GM12878 (cell line): ENCODE data around the gene HIRA. TPM values are rescaled to one million over a fixed set of nuclear protein-coding genes. Genes with fewer than 3 reads are reported as not detected.

Experiments used
- ATAC-seq: fragments of 200-7000 bp; cut with Tn5 transposase; 3 replicates; pipeline ENCODE4 v1.9.1; 2020; ENCODE audit warnings: mild to moderate bottlenecking, moderate library complexity
- BruUV-seq: library from RNA; stranded (reverse); fragments of 400-500 nt; replicated peaks from 2 replicates; lab custom pipeline; 2021; lab: Mats Ljungman, UMichigan
- CTCF ChIA-PET: fragments of 300-600 bp; sonication (Branson Sonifier 250); formaldehyde crosslinking; extraction: SDS; loops from one replicate; lab custom pipeline; 2021; ENCODE audit warnings: inconsistent platforms; lab: Yijun Ruan, JAX
- POLR2A ChIA-PET: fragments of 350-600 bp; formaldehyde crosslinking; extraction: SDS; loops from one replicate; lab custom pipeline; 2021; ENCODE audit warnings: inconsistent platforms; lab: Charles Lee
- RAD21 ChIA-PET: fragments of 300-600 bp; sonication (Branson Sonifier 250); formaldehyde crosslinking; loops from one replicate; lab custom pipeline; 2023; ENCODE audit warnings: antibody characterized with exemption; ENCODE audit not compliant: unreplicated experiment; lab: Charles Lee
- SMC1A ChIA-PET: fragments of 300-600 bp; sonication (Branson Sonifier 250); formaldehyde crosslinking; loops from one replicate; lab custom pipeline; 2023; ENCODE audit not compliant: unreplicated experiment, uncharacterized antibody; lab: Charles Lee
- DNase-seq: peaks from one replicate; pipeline ENCODE4 v3.0.0-alpha.2; 2011; ENCODE audit warnings: low read depth, low spot score
- FAIRE-seq: peaks from 3 replicates; lab custom pipeline; 2011; peaks lifted over from hg19 to GRCh38; lab: Jason Lieb, UNC
- H2AFZ ChIP-seq: 2 replicates; pipeline ENCODE4 v1.6.0; 2011; ENCODE audit warnings: low read depth, low read length, control low read depth; ENCODE audit not compliant: control insufficient read depth
- H3K27ac ChIP-seq: 2 replicates; pipeline ENCODE4 v1.5.1; 2011; ENCODE audit warnings: control low read depth; ENCODE audit not compliant: control insufficient read depth, insufficient read depth
- H3K27me3 ChIP-seq, 2 experiments: replicated peaks in 1 of 2; 2 replicates each; pipeline versions ENCODE4 v1.6.0 to v1.6.1; 2011; ENCODE audit warnings: low read length in 1 of 2; ENCODE audit not compliant: control insufficient read depth in 2 of 2, insufficient read depth in 2 of 2
- H3K36me3 ChIP-seq, 2 experiments: 2 replicates each; pipeline ENCODE4 v1.5.1; 2011; ENCODE audit warnings: low read length in 1 of 2; ENCODE audit not compliant: control insufficient read depth in 2 of 2, insufficient read depth in 2 of 2
- H3K4me1 ChIP-seq: 2 replicates; pipeline ENCODE4 v1.6.1; 2011; ENCODE audit warnings: mild to moderate bottlenecking, low read length, moderate library complexity, mixed read lengths; ENCODE audit not compliant: control insufficient read depth, insufficient read depth
- H3K4me2 ChIP-seq: 2 replicates; pipeline ENCODE4 v1.6.0; 2011; ENCODE audit warnings: control low read depth; ENCODE audit not compliant: control insufficient read depth, insufficient read depth
- H3K4me3 ChIP-seq: fragments of 200-600 bp; sonication (generic); 2 replicates; pipeline ENCODE4 v1.5.1; 2016
- H3K79me2 ChIP-seq: 2 replicates; pipeline ENCODE4 v1.6.0; 2011; ENCODE audit warnings: low read length; ENCODE audit not compliant: control insufficient read depth, insufficient read depth
- H3K9ac ChIP-seq: 2 replicates; pipeline ENCODE4 v1.8.0; 2011; ENCODE audit warnings: low read length, control low read depth, mixed read lengths; ENCODE audit not compliant: control insufficient read depth, insufficient read depth
- H3K9me3 ChIP-seq: replicated peaks from 3 replicates; pipeline ENCODE4 v1.5.1; 2011; ENCODE audit warnings: mild to moderate bottlenecking, low read length; ENCODE audit not compliant: control insufficient read depth, insufficient read depth
- H4K20me1 ChIP-seq: 2 replicates; pipeline ENCODE4 v1.6.0; 2011; ENCODE audit not compliant: control insufficient read depth, insufficient read depth
- ASH2L ChIP-seq: fragments of 300-600, 200-600 bp; sonication (generic); IDR thresholded peaks from 2 replicates; pipeline ENCODE4 v1.6.1; 2017; ENCODE audit warnings: low read depth, mild to moderate bottlenecking, borderline replicate concordance
- BMI1 ChIP-seq: fragments of 450-650 bp; IDR thresholded peaks from 2 replicates; pipeline ENCODE4 v1.6.1; 2016; ENCODE audit warnings: mild to moderate bottlenecking, moderate library complexity, borderline replicate concordance
- EED ChIP-seq: sonication (generic); IDR thresholded peaks from 2 replicates; pipeline ENCODE4 v1.6.1; 2016; ENCODE audit warnings: antibody characterized with exemption, low read depth
- EP300 ChIP-seq, 2 experiments: fragments of 150-350 bp in 1 of 2; IDR thresholded peaks; 2 replicates each; pipeline ENCODE4 v1.6.1; 2011 to 2012; ENCODE audit warnings: low read depth in 2 of 2, low read length in 2 of 2, borderline replicate concordance in 1 of 2, improper control_type of control experiment in 1 of 2, inconsistent platforms in 1 of 2; ENCODE audit not compliant: control insufficient read depth in 1 of 2
- ETV6 ChIP-seq, 2 experiments: fragments of 450-650 bp in 1 of 2; IDR thresholded peaks in 1 of 2; conservative IDR thresholded peaks in 1 of 2; 2 replicates each; pipeline ENCODE4 v1.6.1; 2014; ENCODE audit warnings: antibody characterized with exemption in 1 of 2, borderline replicate concordance in 1 of 2, low read depth in 1 of 2, mild to moderate bottlenecking in 1 of 2, moderate library complexity in 1 of 2
- FOXK2 ChIP-seq: fragments of 450-650 bp; IDR thresholded peaks from 2 replicates; pipeline ENCODE4 v1.6.1; 2017; ENCODE audit warnings: mild to moderate bottlenecking, moderate library complexity
- IKZF2 ChIP-seq, 2 experiments: fragments of 450-650 bp; IDR thresholded peaks; 2 replicates each; pipeline ENCODE4 v1.6.1; 2017; ENCODE audit warnings: mild to moderate bottlenecking in 2 of 2, moderate library complexity in 2 of 2
- PML ChIP-seq: IDR thresholded peaks from 2 replicates; pipeline ENCODE4 v1.6.1; 2012; ENCODE audit warnings: low read length, inconsistent platforms
- POLR2A ChIP-seq: IDR thresholded peaks from 2 replicates; pipeline ENCODE4 v1.6.1; 2011; ENCODE audit warnings: low read depth, mild to moderate bottlenecking, low read length
- TAF1 ChIP-seq: IDR thresholded peaks from 2 replicates; pipeline ENCODE4 v1.6.1; 2011; ENCODE audit warnings: mild to moderate bottlenecking, low read depth, low read length, borderline replicate concordance
- WGBS: methylation state at CpG from one replicate; pipeline ENCODE4 v1.1.6; 2016; ENCODE audit warnings: low lambda C conversion rate; ENCODE audit not compliant: insufficient replicate concordance, insufficient coverage; ENCODE audit errors: missing lambda C conversion rate; 5-methylcytosine and 5-hydroxymethylcytosine counted together
- in situ Hi-C: fragments of 300-500 bp; cut with MboI; formaldehyde crosslinking; loops from 9 replicates; pipeline ENCODE4 v1.14.3; 2018; ENCODE audit warnings: mixed read lengths
- intact Hi-C: fragments of 100-400 bp; cut with micrococcal nuclease; formaldehyde crosslinking; loops from one replicate; pipeline ENCODE4 v1.14.2; 2022; ENCODE audit not compliant: unreplicated experiment
- polyA plus RNA-seq, 11 experiments: library from polyadenylated mRNA; depleted of rRNA in 4 of 11; unstranded in 6 of 11; stranded (reverse) in 5 of 11; fragments of >200 nt; fragmentation: Nextera tagmentation in 4 of 11; fragmentation: Illumina TruSeq in 1 of 11; extraction: Ambion mirVana in 4 of 11; extraction: Trizol in 1 of 11; gene quantifications; 1 replicate in 1 of 11; 2 replicates in 10 of 11; pipeline versions ENCODE4 v1.2.1 to v1.2.3, GENCODE V29; 2011 to 2016; ENCODE audit warnings: inconsistent platforms in 2 of 11, missing spikeins in 2 of 11, low read depth in 1 of 11
- total RNA-seq, 4 experiments: library from RNA; depleted of rRNA in 3 of 4; stranded (reverse); fragments of >200 nt in 3 of 4; fragmentation: Illumina TruSeq in 1 of 4; extraction: Trizol in 1 of 4; gene quantifications; 2 replicates each; pipeline versions ENCODE4 v1.2.1 to v1.2.3, GENCODE V29; 2013 to 2021
- TF ChIP-seq, protein P1 (sequence below): IDR thresholded peaks from 2 replicates; pipeline ENCODE4 v1.6.1; 2012; ENCODE audit warnings: low read length, inconsistent platforms
- TF ChIP-seq, protein P2 (sequence below), 3 experiments: IDR thresholded peaks in 2 of 3; conservative IDR thresholded peaks in 1 of 3; 2 replicates each; pipeline ENCODE4 v1.5.1; 2011; ENCODE audit warnings: low read depth in 3 of 3, low read length in 3 of 3, mild to moderate bottlenecking in 3 of 3, control low read depth in 2 of 3, moderate library complexity in 2 of 3, inconsistent platforms in 1 of 3, mixed read lengths in 1 of 3; ENCODE audit not compliant: control insufficient read depth in 2 of 3, insufficient read depth in 1 of 3; ENCODE audit errors: extremely low read depth in 1 of 3

HIRA gene
- total and polyA plus RNA-seq, 10 of the 15 experiments (the other 5 are each of a cell fraction or from before 2014, with no cell fraction given), result 0.34 to 32.7 (median 14.5) TPM

DNA sequence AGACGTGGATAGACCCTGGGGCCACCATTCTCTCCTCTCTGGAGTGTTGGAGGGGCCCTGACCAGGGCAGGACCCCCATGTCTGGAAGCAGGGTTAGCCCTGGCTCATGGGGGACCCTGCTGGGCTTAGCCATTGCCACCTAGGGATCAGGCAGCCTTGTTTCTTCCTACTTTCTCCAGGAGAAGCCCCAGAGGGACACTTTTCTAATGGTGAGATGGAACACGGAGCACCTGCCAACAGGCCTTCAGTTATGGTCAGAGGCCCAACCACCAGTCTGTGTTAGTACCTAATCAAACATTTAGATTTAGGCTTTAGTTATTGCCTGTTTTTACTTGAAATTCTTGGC lies 17.9 kb upstream of the HIRA start:
- TF ChIP-seq EP300 (IDR thresholded peaks at IDR 0.05; ENCODE audit: borderline replicate concordance in 1 of 2, control insufficient read depth in 1 of 2, low read depth in 2 of 2, low read length in 2 of 2) (no peak), ASH2L (no peak), PML (no peak), FOXK2 (no peak), ETV6 (conservative IDR thresholded peaks at IDR 0.05 in 1 of 2, IDR thresholded peaks at IDR 0.05 in 1 of 2; ENCODE audit: borderline replicate concordance in 1 of 2, low read depth in 1 of 2) (no peak), BMI1 (no peak), EED (no peak), TAF1 (no peak), IKZF2 (IDR thresholded peaks at IDR 0.05) (no peak), POLR2A (no peak)
- TF ChIP-seq, protein P1, sequence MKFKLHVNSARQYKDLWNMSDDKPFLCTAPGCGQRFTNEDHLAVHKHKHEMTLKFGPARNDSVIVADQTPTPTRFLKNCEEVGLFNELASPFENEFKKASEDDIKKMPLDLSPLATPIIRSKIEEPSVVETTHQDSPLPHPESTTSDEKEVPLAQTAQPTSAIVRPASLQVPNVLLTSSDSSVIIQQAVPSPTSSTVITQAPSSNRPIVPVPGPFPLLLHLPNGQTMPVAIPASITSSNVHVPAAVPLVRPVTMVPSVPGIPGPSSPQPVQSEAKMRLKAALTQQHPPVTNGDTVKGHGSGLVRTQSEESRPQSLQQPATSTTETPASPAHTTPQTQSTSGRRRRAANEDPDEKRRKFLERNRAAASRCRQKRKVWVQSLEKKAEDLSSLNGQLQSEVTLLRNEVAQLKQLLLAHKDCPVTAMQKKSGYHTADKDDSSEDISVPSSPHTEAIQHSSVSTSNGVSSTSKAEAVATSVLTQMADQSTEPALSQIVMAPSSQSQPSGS, result no peak
- TF ChIP-seq, protein P2, sequence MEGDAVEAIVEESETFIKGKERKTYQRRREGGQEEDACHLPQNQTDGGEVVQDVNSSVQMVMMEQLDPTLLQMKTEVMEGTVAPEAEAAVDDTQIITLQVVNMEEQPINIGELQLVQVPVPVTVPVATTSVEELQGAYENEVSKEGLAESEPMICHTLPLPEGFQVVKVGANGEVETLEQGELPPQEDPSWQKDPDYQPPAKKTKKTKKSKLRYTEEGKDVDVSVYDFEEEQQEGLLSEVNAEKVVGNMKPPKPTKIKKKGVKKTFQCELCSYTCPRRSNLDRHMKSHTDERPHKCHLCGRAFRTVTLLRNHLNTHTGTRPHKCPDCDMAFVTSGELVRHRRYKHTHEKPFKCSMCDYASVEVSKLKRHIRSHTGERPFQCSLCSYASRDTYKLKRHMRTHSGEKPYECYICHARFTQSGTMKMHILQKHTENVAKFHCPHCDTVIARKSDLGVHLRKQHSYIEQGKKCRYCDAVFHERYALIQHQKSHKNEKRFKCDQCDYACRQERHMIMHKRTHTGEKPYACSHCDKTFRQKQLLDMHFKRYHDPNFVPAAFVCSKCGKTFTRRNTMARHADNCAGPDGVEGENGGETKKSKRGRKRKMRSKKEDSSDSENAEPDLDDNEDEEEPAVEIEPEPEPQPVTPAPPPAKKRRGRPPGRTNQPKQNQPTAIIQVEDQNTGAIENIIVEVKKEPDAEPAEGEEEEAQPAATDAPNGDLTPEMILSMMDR (IDR thresholded peaks at IDR 0.05 in 2 of 3, conservative IDR thresholded peaks at IDR 0.05 in 1 of 3; ENCODE audit: control insufficient read depth in 2 of 3, extremely low read depth in 1 of 3, insufficient read depth in 1 of 3, low read depth in 3 of 3, low read length in 3 of 3), result no peak
- TF ChIP-seq, all 136 proteins: peak for 0
- no TSS peak for BruUV-seq
- FAIRE-seq (no peak), ATAC-seq (no peak), DNase-seq (no peak)
- 28% methylated on average over 2 of the region's 2 CpGs for WGBS
- Histone ChIP-seq H3K4me3 (no peak overlapping the region), H3K4me2 (0 out of 2 replicates have a peak overlapping the region, but pooled peaks have one; percentile 17), H3K27me3 (no peaks in the 10 kb centered on the region), H3K9me3 (no peaks in the 10 kb centered on the region), H3K4me1 (peaks cover 17% of the 10 kb centered on the region), H4K20me1 (no peaks in the 10 kb centered on the region), H3K79me2 (peaks cover 24% of the 10 kb centered on the region), H3K9ac (no peak overlapping the region), H2AFZ (no peak overlapping the region), H3K36me3 (peaks cover 14 to 27% of the 10 kb centered on the region in 2 experiments; a peak in 3 of 4 replicates), H3K27ac (peak overlapping the region; percentile 20; the same call in 1 of the 2 replicates)
- POLR2A ChIA-PET, result no interaction called here
- RAD21 ChIA-PET, result no interaction called here
- intact Hi-C loops (loop anchor here (2.0 to 5.0 kb wide), 2 partner anchors 29 to 272 kb away; partner anchors contain the start of genes CDC45, SLC25A1 and UFD1), in situ Hi-C loops (loop anchor here (25.0 kb wide), 1 partner anchor 1812 kb away; the partner anchor contains the start of genes ATP6V1E1 and BCL2L13)
- CTCF ChIA-PET, result interaction anchor here (2.4 kb wide), 1 partner anchor 270 kb away, joined by 7 read pairs; the partner anchor contains the start of gene SLC25A1
- SMC1A ChIA-PET, result interaction anchor here (1.0 kb wide), 2 partner anchors 27 to 31 kb away, joined by 3 to 4 read pairs; partner anchors contain the start of gene CDC45
